Tibial artery (tissue), 4 donors: ENCODE results near the gene FAM98B.
A peak's percentile ranks its signal among the peaks of the same experiment; 100 is the strongest.

Source experiments
- DNase-seq, 2 donors: peaks; one replicate each; pipeline ENCODE4 v3.0.0-alpha.2; 2019
- H3K27ac ChIP-seq, 2 donors: fragments of 200-600 bp; sonication (generic) in 1 of 2; 1 replicate in 1 of 2; 2 replicates in 1 of 2; pipeline ENCODE4 v1.5.1; 2018 to 2019; ENCODE audit warnings: mild to moderate bottlenecking in 1 of 2
- H3K27me3 ChIP-seq, 2 donors: fragments of 200-600 bp; sonication (generic) in 1 of 2; one replicate each; pipeline versions ENCODE4 v1.5.1 to v1.6.0; 2016 to 2019
- H3K36me3 ChIP-seq, 3 donors: fragments of 200-600 bp; sonication (generic) in 2 of 3; one replicate each; pipeline ENCODE4 v1.5.1; 2016 to 2019; ENCODE audit warnings: mild to moderate bottlenecking in 2 of 3
- H3K4me1 ChIP-seq, 4 donors: fragments of 200-600 bp; sonication (generic) in 2 of 4; 1 replicate in 3 of 4; 2 replicates in 1 of 4; pipeline ENCODE4 v1.5.1; 2016 to 2019
- H3K4me3 ChIP-seq, 2 donors: fragments of 200-600 bp; sonication (generic) in 1 of 2; 1 replicate in 1 of 2; 2 replicates in 1 of 2; pipeline ENCODE4 v1.5.1; 2018 to 2019; ENCODE audit warnings: mild to moderate bottlenecking in 2 of 2
- H3K9me3 ChIP-seq, 3 donors: fragments of 200-600 bp; sonication (generic) in 1 of 3; one replicate each; pipeline ENCODE4 v1.5.1; 2016 to 2019
- intact Hi-C: fragments of 100-400 bp; cut with DNase I; formaldehyde crosslinking; loops from one replicate; pipeline ENCODE4 v1.15.0; 2023; ENCODE audit warnings: low total_unique reads
- TF ChIP-seq, protein P1 (sequence below), 2 experiments: fragments of 200-600 bp in 1 of 2; fragments of 450-650 bp in 1 of 2; IDR thresholded peaks; one replicate each; pipeline ENCODE4 v1.5.1; 2017 to 2019; ENCODE audit warnings: antibody characterized with exemption in 2 of 2, mild to moderate bottlenecking in 1 of 2, moderate library complexity in 1 of 2

Gene FAM98B

DNA sequence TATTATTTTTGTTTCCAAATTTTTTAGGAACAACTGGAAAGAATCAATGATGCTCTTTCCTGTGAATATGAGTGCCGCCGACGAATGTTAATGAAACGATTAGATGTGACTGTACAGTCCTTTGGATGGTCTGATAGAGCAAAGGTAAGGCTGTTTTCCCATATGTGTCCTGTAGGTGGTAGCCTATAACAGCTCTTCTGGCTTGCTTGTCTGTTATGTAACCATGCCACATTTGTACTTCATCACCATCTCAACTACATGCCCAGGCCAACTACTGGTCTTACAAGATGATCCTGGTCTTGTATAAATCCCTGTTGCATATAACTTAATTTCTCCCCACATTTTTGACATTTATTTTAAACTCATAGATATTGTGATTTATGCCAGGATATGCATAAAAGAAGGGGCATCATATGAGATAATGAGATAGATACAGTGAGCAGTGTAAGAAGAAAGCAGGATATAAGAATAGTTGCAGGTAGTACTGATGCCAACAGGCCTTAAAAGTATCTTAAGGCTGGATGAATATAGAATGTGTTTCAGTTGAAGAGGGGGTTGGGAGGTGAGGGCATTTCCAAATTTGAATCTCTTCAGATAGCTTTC is 20.3 kb downstream of the FAM98B start:
- Histone ChIP-seq H3K27me3 (no peaks in the 10 kb centered on the region), H3K9me3 (no peaks in the 10 kb centered on the region), H3K36me3 (peaks cover 16 to 56% (median 31%) of the 10 kb centered on the region in 3 donors), H3K4me3 (no peak overlapping the region), H3K4me1 (no peaks in the 10 kb centered on the region), H3K27ac (no peak overlapping the region)
- DNase-seq: no peak
- intact Hi-C loops: loop anchor here (5.0 kb wide), 1 partner anchor 213 kb away; no protein-coding TSS in a partner anchor
- TF ChIP-seq, protein P1, sequence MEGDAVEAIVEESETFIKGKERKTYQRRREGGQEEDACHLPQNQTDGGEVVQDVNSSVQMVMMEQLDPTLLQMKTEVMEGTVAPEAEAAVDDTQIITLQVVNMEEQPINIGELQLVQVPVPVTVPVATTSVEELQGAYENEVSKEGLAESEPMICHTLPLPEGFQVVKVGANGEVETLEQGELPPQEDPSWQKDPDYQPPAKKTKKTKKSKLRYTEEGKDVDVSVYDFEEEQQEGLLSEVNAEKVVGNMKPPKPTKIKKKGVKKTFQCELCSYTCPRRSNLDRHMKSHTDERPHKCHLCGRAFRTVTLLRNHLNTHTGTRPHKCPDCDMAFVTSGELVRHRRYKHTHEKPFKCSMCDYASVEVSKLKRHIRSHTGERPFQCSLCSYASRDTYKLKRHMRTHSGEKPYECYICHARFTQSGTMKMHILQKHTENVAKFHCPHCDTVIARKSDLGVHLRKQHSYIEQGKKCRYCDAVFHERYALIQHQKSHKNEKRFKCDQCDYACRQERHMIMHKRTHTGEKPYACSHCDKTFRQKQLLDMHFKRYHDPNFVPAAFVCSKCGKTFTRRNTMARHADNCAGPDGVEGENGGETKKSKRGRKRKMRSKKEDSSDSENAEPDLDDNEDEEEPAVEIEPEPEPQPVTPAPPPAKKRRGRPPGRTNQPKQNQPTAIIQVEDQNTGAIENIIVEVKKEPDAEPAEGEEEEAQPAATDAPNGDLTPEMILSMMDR (IDR thresholded peaks at IDR 0.05): peak; percentile 54 to 70

DNA sequence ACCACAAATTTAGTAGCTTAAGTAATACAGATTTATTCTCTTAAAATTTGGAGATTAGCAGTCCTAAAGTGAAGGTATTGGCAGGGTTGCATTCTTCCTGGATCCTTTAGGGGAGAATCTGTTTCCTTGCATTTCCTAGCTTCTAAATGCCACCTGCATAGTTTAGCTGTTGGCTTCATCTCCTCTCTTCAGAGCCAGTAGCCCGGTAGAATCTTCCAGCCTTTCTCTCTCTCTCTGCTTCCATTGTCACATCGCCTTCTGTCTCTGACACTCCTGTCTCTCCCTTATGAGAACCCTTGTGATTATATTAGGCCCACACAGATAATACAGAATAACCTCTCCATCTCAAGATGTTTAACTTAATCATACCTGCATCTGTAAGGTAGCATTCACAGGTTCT is 21.4 kb downstream of the FAM98B start:
- no peak overlapping the region for H3K4me3 ChIP-seq
- no peaks in the 10 kb centered on the region for H3K27me3 ChIP-seq
- no peak overlapping the region for H3K27ac ChIP-seq
- TF ChIP-seq, protein P1 (IDR thresholded peaks at IDR 0.05): no peak
- peaks cover 16 to 57% (median 31%) of the 10 kb centered on the region in 3 donors for H3K36me3 ChIP-seq
- H3K9me3 ChIP-seq: no peaks in the 10 kb centered on the region
- intact Hi-C loops: no loop called here
- no peaks in the 10 kb centered on the region for H3K4me1 ChIP-seq
- no peak for DNase-seq

DNA sequence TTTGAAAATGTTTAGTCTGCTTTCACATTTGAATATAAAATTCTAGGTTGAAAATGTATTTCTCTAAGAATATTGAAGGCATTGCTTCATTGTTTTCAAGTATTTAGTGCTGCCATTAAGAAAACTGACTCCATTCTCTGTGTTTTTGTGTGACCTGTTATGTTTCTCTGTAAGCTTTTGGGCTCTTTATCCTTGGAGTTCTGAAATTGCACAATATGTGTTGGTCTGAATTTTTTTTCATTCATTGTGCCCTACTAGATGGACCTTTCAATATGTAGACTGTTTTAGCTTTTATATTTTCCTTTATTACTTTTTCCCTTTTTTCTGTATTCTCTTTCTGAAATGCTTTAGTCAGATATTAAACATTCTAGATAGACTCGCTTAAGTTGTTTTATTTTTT is 22.2 kb downstream of the FAM98B start:
- Histone ChIP-seq H3K4me3 (no peak overlapping the region), H3K27me3 (no peaks in the 10 kb centered on the region), H3K9me3 (no peaks in the 10 kb centered on the region), H3K4me1 (no peaks in the 10 kb centered on the region), H3K27ac (no peak overlapping the region), H3K36me3 (peaks cover 18 to 53% (median 31%) of the 10 kb centered on the region in 3 donors)
- TF ChIP-seq, protein P1 (IDR thresholded peaks at IDR 0.05): no peak
- intact Hi-C loops: no loop called here
- DNase-seq: no peak

DNA sequence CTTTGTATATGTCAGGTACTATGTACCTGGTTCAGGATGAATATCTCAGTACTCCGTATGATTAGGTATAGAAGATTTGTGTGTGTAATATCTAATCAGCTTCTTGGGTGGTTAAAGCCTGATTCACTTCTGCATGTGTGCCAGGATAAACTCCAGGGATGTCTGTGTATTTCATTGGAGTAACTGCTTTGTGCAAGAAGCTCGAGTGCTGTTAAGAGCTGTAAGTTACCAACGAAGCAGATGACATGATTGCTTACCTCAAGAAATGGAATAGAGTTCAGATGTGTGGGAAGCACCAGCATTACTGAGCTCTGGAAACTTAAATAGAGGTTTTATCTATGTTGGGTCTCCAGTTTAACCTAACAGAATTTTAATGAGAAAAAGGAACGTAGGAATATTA is 23.7 kb downstream of the FAM98B start:
- H3K27ac ChIP-seq: no peak overlapping the region
- TF ChIP-seq, protein P1 (IDR thresholded peaks at IDR 0.05): no peak
- H3K4me1 ChIP-seq: no peaks in the 10 kb centered on the region
- intact Hi-C loops: no loop called here
- H3K27me3 ChIP-seq: no peaks in the 10 kb centered on the region
- H3K9me3 ChIP-seq: no peaks in the 10 kb centered on the region
- H3K36me3 ChIP-seq: peaks cover 21 to 47% (median 40%) of the 10 kb centered on the region in 3 donors
- H3K4me3 ChIP-seq: no peak overlapping the region
- DNase-seq: no peak

DNA sequence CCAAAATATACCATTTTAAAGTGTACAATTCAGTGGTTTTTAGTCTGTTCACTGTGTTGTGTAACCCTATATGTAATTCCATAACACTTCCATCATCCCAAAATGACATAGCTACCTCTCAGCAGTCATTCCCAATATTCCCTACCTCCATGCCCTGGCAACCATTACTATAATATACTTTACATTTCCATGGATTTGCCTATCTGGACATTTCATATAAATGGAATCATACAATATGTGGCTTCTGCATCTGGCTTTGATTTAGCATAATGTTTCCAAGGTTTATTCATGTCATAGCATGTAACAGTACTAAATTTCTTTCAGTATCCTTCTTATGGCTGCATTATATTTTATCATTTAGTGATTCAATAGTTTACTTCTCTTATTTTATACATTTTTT is 25.3 kb downstream of the FAM98B start:
- Histone ChIP-seq H3K36me3 (peaks cover 21 to 41% (median 32%) of the 10 kb centered on the region in 3 donors), H3K27me3 (no peaks in the 10 kb centered on the region), H3K27ac (no peak overlapping the region), H3K9me3 (no peaks in the 10 kb centered on the region), H3K4me3 (no peak overlapping the region), H3K4me1 (no peaks in the 10 kb centered on the region)
- TF ChIP-seq, protein P1 (IDR thresholded peaks at IDR 0.05): no peak
- no peak for DNase-seq
- intact Hi-C loops: no loop called here
